DND-41 (cell line): ENCODE data around the gene LMF1.

Source experiments
- ATAC-seq: fragments of 200-7000 bp; cut with Tn5 transposase; 3 replicates; pipeline ENCODE4 v1.9.1; 2021; ENCODE audit warnings: low read depth; ENCODE audit not compliant: insufficient read depth
- DNase-seq: peaks from one replicate; pipeline ENCODE4 v3.0.0-alpha.2; 2020
- H2AFZ ChIP-seq: 2 replicates; pipeline ENCODE4 v1.6.0; 2012; ENCODE audit warnings: low read depth, low read length
- H3K27ac ChIP-seq: 2 replicates; pipeline ENCODE4 v1.5.1; 2012; ENCODE audit warnings: low read length, inconsistent platforms
- H3K27me3 ChIP-seq: fragments of 200-600 bp; sonication (generic); 2 replicates; pipeline ENCODE4 v1.6.0; 2012; ENCODE audit warnings: low read length, mild to moderate bottlenecking, inconsistent platforms; ENCODE audit not compliant: insufficient read depth, poor library complexity
- H3K36me3 ChIP-seq: 2 replicates; pipeline ENCODE4 v1.5.1; 2012; ENCODE audit warnings: low read length, inconsistent platforms; ENCODE audit not compliant: insufficient read depth
- H3K4me1 ChIP-seq: 2 replicates; pipeline ENCODE4 v1.5.1; 2012; ENCODE audit warnings: mild to moderate bottlenecking, low read length; ENCODE audit not compliant: insufficient read depth
- H3K4me2 ChIP-seq: 2 replicates; pipeline ENCODE4 v1.6.0; 2012; ENCODE audit warnings: mild to moderate bottlenecking, moderate library complexity, low read length, inconsistent platforms; ENCODE audit not compliant: insufficient read depth
- H3K4me3 ChIP-seq, 2 experiments: fragments of 200-600 bp in 1 of 2; shearing (Covaris generic) in 1 of 2; 2 replicates each; pipeline ENCODE4 v1.5.1; 2012 to 2016; ENCODE audit warnings: inconsistent platforms in 2 of 2, low read length in 2 of 2, mild to moderate bottlenecking in 2 of 2, low read depth in 1 of 2, moderate library complexity in 1 of 2
- H3K79me2 ChIP-seq: 2 replicates; pipeline ENCODE4 v1.6.0; 2012; ENCODE audit warnings: low read length, inconsistent platforms; ENCODE audit not compliant: insufficient read depth
- H3K9ac ChIP-seq: 2 replicates; pipeline ENCODE4 v1.6.0; 2012; ENCODE audit warnings: low read depth, mild to moderate bottlenecking, inconsistent platforms, low read length, moderate library complexity
- H3K9me3 ChIP-seq: 2 replicates; pipeline ENCODE4 v1.5.1; 2012; ENCODE audit warnings: low read length, moderate library complexity, mild to moderate bottlenecking, inconsistent platforms; ENCODE audit not compliant: insufficient read depth, severe bottlenecking
- H4K20me1 ChIP-seq: 2 replicates; pipeline ENCODE4 v1.6.0; 2012; ENCODE audit warnings: low read length; ENCODE audit not compliant: insufficient read depth
- EZH2 ChIP-seq: IDR thresholded peaks from 3 replicates; pipeline ENCODE4 v1.6.1; 2012; ENCODE audit warnings: borderline replicate concordance, low read depth, mild to moderate bottlenecking, moderate library complexity, low read length, inconsistent platforms; ENCODE audit not compliant: severe bottlenecking
- TF ChIP-seq, protein P1 (sequence below): IDR thresholded peaks from 2 replicates; pipeline ENCODE4 v1.5.1; 2012; ENCODE audit warnings: borderline replicate concordance, low read length, moderate library complexity, mild to moderate bottlenecking; ENCODE audit not compliant: poor library complexity, severe bottlenecking; ENCODE audit errors: extremely low read depth

LMF1 gene

DNA sequence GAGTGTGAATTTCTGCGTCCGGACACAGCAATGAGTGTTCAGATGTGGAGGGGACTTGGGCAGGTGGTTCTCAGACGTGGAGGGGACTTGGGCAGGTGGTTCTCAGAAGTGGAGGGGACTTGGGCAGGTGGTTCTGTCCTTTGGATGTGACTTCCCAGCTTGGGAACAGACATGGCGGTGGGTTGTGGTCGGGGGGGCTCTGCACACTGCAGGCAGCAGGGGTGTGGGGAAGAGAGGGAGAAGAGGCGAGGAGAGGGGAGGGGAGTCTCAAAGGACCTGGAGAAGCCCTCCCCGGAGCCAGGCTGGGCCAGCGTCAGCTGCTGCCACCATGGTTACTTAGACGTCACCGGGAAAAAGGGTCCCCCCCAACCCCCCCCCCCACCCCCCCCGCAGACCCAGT, 20.6 kb upstream of the LMF1 start:
- Histone ChIP-seq H3K79me2 (no peaks in the 10 kb centered on the region), H3K4me2 (no peak overlapping the region), H3K27me3 (no peaks in the 10 kb centered on the region), H3K4me1 (no peaks in the 10 kb centered on the region), H3K36me3 (no peaks in the 10 kb centered on the region), H3K4me3 (no peak overlapping the region), H4K20me1 (no peaks in the 10 kb centered on the region; the same call in 1 of the 2 replicates), H2AFZ (no peak overlapping the region), H3K27ac (no peak overlapping the region), H3K9me3 (peaks cover 13% of the 10 kb centered on the region), H3K9ac (no peak overlapping the region)
- no peak for DNase-seq
- ATAC-seq = no peak
- TF ChIP-seq EZH2 = no peak
- TF ChIP-seq, protein P1, sequence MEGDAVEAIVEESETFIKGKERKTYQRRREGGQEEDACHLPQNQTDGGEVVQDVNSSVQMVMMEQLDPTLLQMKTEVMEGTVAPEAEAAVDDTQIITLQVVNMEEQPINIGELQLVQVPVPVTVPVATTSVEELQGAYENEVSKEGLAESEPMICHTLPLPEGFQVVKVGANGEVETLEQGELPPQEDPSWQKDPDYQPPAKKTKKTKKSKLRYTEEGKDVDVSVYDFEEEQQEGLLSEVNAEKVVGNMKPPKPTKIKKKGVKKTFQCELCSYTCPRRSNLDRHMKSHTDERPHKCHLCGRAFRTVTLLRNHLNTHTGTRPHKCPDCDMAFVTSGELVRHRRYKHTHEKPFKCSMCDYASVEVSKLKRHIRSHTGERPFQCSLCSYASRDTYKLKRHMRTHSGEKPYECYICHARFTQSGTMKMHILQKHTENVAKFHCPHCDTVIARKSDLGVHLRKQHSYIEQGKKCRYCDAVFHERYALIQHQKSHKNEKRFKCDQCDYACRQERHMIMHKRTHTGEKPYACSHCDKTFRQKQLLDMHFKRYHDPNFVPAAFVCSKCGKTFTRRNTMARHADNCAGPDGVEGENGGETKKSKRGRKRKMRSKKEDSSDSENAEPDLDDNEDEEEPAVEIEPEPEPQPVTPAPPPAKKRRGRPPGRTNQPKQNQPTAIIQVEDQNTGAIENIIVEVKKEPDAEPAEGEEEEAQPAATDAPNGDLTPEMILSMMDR = no peak

DNA sequence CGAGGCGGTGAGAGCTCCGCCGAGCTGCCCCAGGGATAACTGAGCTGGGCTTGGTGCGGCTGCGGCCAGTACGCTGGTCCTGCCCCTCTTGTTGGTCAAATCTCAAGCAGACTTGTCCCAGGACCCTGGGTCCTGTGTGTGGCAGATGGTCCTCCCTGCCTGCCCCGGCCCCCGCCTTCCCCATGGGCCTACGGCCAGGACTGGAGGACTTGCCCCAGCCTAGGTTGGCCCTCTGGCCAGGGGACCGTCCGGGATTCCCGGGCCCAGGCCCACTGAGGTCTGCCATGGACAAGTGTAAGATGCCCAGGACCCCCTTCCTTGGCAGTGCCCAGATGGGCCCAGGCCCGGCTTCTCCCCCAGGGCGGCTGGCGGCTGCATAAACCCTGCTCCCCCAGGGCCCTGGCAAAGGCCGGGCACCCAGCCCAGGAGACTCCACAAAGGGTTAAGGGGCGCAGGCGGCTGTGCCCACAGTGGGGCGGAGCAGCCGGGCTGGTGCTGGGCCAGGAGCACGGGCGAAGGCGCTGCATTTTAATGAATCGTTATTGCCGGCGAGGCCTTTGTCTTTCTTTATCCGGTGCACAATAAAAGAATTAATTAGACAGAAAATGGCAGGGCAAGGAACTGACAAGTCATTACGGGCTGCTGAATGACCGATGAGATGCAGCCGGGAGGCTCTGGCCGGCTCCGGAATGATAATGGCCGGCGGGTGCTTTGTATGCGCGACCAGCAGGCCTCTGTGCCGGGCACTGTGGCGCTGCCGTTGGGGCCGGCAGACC, 19.9 kb upstream of the LMF1 start:
- no peak overlapping the region for H3K9ac ChIP-seq

GRCh38 chr16:989354-989814, 18.6 kb upstream of the LMF1 start:
- ATAC-seq = no peak
- Histone ChIP-seq H3K4me1 (no peaks in the 10 kb centered on the region), H3K36me3 (no peaks in the 10 kb centered on the region), H3K27me3 (no peaks in the 10 kb centered on the region), H4K20me1 (no peaks in the 10 kb centered on the region; the same call in 1 of the 2 replicates), H3K9ac (no peak overlapping the region), H3K9me3 (peaks cover under 1% of the 10 kb centered on the region), H3K4me2 (no peak overlapping the region), H3K27ac (no peak overlapping the region), H2AFZ (no peak overlapping the region), H3K79me2 (no peaks in the 10 kb centered on the region), H3K4me3 (no peak overlapping the region)
- TF ChIP-seq, protein P1 = no peak
- TF ChIP-seq EZH2 = no peak
- no peak for DNase-seq

More for the DNA sequence above, 19.9 kb upstream of the LMF1 start:
- Histone ChIP-seq H3K9me3 (peaks cover 13% of the 10 kb centered on the region), H3K4me3 (no peak overlapping the region), H3K79me2 (no peaks in the 10 kb centered on the region), H3K27me3 (no peaks in the 10 kb centered on the region), H2AFZ (no peak overlapping the region), H4K20me1 (no peaks in the 10 kb centered on the region; the same call in 1 of the 2 replicates), H3K27ac (no peak overlapping the region), H3K36me3 (no peaks in the 10 kb centered on the region), H3K4me1 (no peaks in the 10 kb centered on the region), H3K4me2 (no peak overlapping the region)
- DNase-seq (no peak), ATAC-seq (no peak)
- no peak for TF ChIP-seq EZH2
- TF ChIP-seq, protein P1 = no peak
